HG03025 (cell line): ENCODE results near the gene LMO3.

Experiments
- ATAC-seq: cut with Tn5 transposase; IDR thresholded peaks from one replicate; pipeline ENCODE4 v1.9.1; 2021; ENCODE audit warnings: mild to moderate bottlenecking, moderate library complexity; ENCODE audit not compliant: unreplicated experiment, low FRiP score

The LMO3 gene

GRCh38 chr12:16602412-16602811 lies 3.5 kb downstream of the LMO3 start:
- ATAC-seq, result no peak

GRCh38 chr12:16600525-16600924 lies 5.4 kb downstream of the LMO3 start:
- no peak for ATAC-seq

GRCh38 chr12:16599081-16599480 lies 6.9 kb downstream of the LMO3 start:
- no peak for ATAC-seq

- ATAC-seq, result no peak
Observed at GRCh38 chr12:16594797-16595196, 11.2 kb downstream of the LMO3 start.

- ATAC-seq, result no peak
Observed at GRCh38 chr12:16593546-16593945, 12.4 kb downstream of the LMO3 start.

GRCh38 chr12:16590645-16591044 lies 15.3 kb downstream of the LMO3 start:
- ATAC-seq, result no peak

- no peak for ATAC-seq
Observed at GRCh38 chr12:16588812-16589211, 17.1 kb downstream of the LMO3 start.

- ATAC-seq, result no peak
Observed at GRCh38 chr12:16587514-16587913, 18.4 kb downstream of the LMO3 start.

- no peak for ATAC-seq
Observed at GRCh38 chr12:16587110-16587453, 18.9 kb downstream of the LMO3 start.

GRCh38 chr12:16586350-16587109 lies 19.4 kb downstream of the LMO3 start:
- no peak for ATAC-seq

- ATAC-seq, result no peak
Observed at GRCh38 chr12:16585781-16586180, 20.2 kb downstream of the LMO3 start.

- ATAC-seq, result no peak
Observed at GRCh38 chr12:16583969-16584745, 21.8 kb downstream of the LMO3 start.

GRCh38 chr12:16581416-16581815 lies 24.5 kb downstream of the LMO3 start:
- no peak for ATAC-seq

GRCh38 chr12:16579041-16579440 lies 26.9 kb downstream of the LMO3 start:
- ATAC-seq, result no peak

- ATAC-seq, result no peak
Observed at GRCh38 chr12:16573398-16574077, 32.4 kb downstream of the LMO3 start.

- no peak for ATAC-seq
Observed at GRCh38 chr12:16568873-16569272, 37.1 kb downstream of the LMO3 start.

GRCh38 chr12:16564675-16565074 lies 41.3 kb downstream of the LMO3 start:
- no peak for ATAC-seq

GRCh38 chr12:16563504-16563903 lies 42.5 kb downstream of the LMO3 start:
- ATAC-seq, result no peak

- ATAC-seq, result no peak
Observed at GRCh38 chr12:16562921-16563320, 43.0 kb downstream of the LMO3 start.

GRCh38 chr12:16562435-16562834 lies 43.5 kb downstream of the LMO3 start:
- ATAC-seq, result no peak

- no peak for ATAC-seq
Observed at GRCh38 chr12:16560273-16560672, 45.7 kb downstream of the LMO3 start.
